GM21723 (cell line): Measurements from ENCODE around the gene LTA.
A peak's percentile ranks its signal among the peaks of the same experiment; 100 is the strongest.

ENCODE experiments used
- ATAC-seq: cut with Tn5 transposase; IDR thresholded peaks from one replicate; pipeline ENCODE4 v1.9.1; 2021; ENCODE audit warnings: mild to moderate bottlenecking, moderate library complexity; ENCODE audit not compliant: unreplicated experiment

Gene LTA

DNA sequence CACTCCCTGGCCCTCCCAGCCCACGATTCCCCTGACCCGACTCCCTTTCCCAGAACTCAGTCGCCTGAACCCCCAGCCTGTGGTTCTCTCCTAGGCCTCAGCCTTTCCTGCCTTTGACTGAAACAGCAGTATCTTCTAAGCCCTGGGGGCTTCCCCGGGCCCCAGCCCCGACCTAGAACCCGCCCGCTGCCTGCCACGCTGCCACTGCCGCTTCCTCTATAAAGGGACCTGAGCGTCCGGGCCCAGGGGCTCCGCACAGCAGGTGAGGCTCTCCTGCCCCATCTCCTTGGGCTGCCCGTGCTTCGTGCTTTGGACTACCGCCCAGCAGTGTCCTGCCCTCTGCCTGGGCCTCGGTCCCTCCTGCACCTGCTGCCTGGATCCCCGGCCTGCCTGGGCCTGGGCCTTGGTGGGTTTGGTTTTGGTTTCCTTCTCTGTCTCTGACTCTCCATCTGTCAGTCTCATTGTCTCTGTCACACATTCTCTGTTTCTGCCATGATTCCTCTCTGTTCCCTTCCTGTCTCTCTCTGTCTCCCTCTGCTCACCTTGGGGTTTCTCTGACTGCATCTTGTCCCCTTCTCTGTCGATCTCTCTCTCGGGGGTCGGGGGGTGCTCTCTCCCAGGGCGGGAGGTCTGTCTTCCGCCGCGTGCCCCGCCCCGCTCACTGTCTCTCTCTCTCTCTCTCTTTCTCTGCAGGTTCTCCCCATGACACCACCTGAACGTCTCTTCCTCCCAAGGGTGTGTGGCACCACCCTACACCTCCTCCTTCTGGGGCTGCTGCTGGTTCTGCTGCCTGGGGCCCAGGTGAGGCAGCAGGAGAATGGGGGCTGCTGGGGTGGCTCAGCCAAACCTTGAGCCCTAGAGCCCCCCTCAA lies at the start of gene LTA:
TSS of gene LTA (plus strand) at position 249 of the 871 bp plus-strand sequence. CDS start at position 703, 454 bp downstream.
- ATAC-seq, result peak; percentile 50

- ATAC-seq, result no peak
Measured at GRCh38 chr6:31525553-31525931, 46.5 kb upstream of the LTA start.

GRCh38 chr6:31525932-31526591 lies 46.0 kb upstream of the LTA start:
- no peak for ATAC-seq

- ATAC-seq, result no peak
Measured at GRCh38 chr6:31528307-31528777, 43.7 kb upstream of the LTA start.

DNA sequence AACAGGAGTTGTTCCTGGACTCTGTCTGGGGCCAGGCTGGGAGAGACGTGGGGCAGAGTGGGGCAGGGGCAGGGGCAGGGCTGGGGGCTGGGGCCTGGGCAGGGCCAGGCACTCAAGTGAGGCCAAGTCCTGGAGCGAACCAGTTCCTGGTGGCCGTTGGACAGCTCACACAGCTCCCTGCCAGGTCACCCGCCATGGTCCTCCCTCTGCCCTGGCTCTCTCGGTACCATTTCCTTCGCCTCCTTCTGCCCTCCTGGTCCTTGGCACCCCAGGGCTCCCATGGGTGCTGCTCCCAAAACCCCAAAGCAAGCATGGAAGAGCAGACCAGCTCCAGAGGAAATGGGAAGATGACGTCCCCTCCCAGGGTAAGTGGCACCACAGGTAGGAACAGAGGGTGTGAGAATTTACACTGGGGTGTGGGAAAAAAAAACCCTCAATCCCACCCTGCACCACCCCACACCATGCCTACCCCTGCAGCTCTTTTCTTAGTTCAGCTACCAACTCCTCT lies 43.2 kb upstream of the LTA start, which contains the start of gene MCCD1:
TSS of gene MCCD1 (plus strand) at position 142 of the 508 bp plus-strand sequence. CDS start at position 195, 53 bp downstream.
- no peak for ATAC-seq

- ATAC-seq, result no peak
Measured at GRCh38 chr6:31529329-31530150, 42.5 kb upstream of the LTA start.

- no peak for ATAC-seq
Measured at GRCh38 chr6:31530659-31531058, 41.4 kb upstream of the LTA start.

DNA sequence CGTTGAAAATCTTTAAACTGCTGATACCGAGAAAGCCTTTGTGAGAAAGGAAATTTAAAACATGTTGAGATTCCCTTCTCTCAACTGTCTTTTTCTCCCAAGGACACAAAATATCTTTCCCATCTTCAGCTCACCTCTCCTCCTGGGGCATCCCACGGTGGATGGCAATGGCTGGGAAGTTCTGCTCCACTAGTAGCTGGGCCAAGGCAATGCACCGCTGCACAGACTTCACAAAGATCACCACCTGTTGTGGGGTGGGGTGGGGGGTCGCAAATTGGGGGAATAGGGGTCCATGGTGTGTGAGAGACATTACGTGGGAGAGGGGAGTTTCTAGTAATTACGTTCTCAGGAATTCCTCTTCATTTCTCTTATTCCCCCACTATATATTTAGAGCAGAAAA lies 40.9 kb upstream of the LTA start:
- ATAC-seq, result no peak

- no peak for ATAC-seq
Measured at GRCh38 chr6:31531771-31532643, 40.1 kb upstream of the LTA start.

GRCh38 chr6:31532644-31533454 lies 39.2 kb upstream of the LTA start:
- no peak for ATAC-seq

DNA sequence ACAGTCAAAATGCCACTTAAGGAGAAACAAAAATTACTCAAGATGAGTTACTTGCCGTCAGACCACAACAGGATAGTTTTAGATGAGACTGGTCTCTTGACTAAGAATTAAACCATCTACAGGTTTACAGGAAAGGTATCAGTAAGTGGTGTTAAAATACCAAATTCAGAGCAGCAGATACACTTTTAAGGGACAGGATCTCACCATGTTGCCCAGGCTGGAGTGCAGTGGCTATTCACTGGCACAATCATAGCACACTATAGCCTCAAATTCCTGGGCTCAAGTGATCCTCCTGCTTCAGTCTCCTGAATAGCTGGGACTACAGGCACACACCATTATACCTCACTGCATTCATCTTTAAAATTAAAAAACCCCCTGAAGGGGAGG lies 38.6 kb upstream of the LTA start:
- no peak for ATAC-seq

- no peak for ATAC-seq
Measured at GRCh38 chr6:31534011-31534410, 38.1 kb upstream of the LTA start.

DNA sequence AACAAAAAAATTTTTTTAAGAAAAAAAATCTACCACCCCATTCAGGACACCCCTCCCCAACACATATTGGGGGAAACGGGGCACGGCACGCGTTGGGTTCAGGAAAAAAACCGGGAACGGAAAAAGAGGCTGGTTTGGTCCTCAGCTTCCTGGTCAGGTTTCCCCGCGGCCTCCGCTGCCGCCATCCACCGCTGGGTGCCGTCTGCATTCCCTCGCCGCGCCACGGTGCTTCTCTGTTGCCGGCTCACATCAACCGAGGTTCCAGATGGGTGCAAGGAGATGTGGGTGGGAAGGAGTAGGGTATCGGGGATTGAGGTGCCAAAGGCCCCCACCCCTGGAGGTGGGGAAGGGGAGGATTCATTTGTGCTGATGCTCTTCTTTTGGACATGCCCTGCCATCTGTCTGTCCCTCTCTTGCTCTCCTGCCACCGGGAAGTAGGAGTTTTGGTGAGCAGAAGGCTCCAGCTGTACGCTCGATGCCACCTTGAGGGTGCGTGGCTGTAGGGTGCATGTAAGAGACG lies 37.5 kb upstream of the LTA start:
- ATAC-seq, result no peak

DNA sequence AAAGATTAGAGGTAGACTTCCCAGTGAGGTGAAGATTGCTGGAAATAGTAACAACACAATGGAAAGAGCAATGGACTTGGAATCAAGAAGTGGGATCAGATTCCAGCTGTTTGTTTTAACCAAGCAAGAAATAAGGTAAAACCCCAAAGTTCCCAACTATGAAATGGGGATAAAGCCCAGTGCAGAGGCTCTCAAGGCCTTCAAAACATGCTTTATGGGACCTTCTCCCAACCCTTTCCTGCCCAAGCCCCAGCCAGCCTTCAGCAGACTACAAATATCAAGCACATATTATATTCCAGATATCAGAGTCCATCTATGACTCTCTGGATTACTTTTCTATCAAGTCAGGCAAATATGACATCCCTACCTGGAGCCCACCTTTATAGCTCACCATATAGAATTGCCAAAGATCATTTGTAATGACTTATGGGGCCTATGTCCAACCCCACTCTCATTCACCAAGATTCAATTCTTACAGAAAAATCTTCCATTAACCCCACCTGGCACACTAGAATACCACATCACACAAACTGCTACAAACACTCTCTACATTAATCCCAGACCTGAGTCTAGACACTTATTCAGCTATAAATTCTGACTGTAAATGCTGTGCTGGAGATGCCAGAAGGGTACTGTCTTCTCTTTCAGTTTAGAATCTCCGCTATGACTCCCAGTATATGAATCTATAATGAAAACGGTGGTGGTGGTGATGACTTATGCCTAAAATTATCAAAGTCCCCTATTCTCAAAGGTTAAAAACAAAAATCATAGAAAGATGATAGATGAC lies 36.4 kb upstream of the LTA start:
- ATAC-seq, result no peak

- no peak for ATAC-seq
Measured at GRCh38 chr6:31538805-31539400, 33.2 kb upstream of the LTA start.

DNA sequence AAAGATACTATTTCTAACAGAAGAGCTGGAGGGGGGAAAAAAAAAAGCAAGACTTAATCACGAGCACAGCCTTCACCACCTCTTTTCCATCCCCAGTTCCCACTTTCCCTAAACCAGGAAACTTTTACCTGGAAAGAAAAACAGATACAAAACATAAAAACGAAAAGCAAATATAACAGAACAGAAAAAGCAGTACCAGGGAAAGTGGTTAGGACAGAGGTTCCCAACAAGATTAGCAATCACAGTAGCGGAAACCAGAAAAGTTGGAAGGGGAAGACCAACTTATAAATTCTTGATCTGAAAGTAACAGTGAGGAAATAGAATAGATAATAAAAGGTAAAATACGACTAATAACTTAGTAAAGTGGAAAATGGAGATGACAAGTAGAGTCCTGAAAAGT lies 31.4 kb upstream of the LTA start:
- no peak for ATAC-seq

GRCh38 chr6:31541059-31541657 lies 30.9 kb upstream of the LTA start:
- no peak for ATAC-seq
